Stimulated activated CD8-positive, alpha-beta memory T cell treated with anti-CD3 and anti-CD28 coated beads, Interleukin-15, amount 100 ng/mL, for 48 hours (primary cell): ENCODE measurements around the gene CLEC4M.
"Not testable (repeated sequence)": the region's sequence is repeated elsewhere in the genome, so short reads cannot be mapped to it uniquely, and the experiment has no call there.

ENCODE experiments used
- DNase-seq, 2 donors: peaks; one replicate each; pipeline ENCODE4 v3.0.0-alpha.2; 2020; ENCODE audit warnings: low read depth in 2 of 2

Gene CLEC4M

DNA sequence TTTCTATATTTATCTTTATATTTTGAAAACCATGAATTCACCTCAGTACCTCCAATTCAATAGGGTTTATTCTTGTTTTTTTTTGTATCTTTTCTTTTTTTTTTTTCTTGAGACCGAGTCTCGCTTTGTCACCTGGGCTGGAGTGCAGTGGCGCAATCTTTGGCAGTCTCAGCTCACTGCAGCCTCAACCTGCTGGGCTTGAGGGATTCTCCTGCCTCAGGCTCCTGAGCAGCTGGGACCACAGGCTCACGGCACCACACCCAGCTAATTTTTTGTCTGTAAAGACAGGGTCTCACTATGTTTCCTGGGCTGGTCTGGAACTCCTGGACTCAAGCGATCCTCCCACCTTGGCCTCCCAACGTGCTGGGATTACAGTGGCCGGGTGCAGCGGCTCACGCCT, 43.8 kb downstream of the CLEC4M start:
- DNase-seq, result no peak

- no peak for DNase-seq
These were observed 45.1 kb downstream of the CLEC4M start for GRCh38 chr19:7808108-7808507.

GRCh38 chr19:7811989-7812388, 48.9 kb downstream of the CLEC4M start:
- DNase-seq, result no peak

DNA sequence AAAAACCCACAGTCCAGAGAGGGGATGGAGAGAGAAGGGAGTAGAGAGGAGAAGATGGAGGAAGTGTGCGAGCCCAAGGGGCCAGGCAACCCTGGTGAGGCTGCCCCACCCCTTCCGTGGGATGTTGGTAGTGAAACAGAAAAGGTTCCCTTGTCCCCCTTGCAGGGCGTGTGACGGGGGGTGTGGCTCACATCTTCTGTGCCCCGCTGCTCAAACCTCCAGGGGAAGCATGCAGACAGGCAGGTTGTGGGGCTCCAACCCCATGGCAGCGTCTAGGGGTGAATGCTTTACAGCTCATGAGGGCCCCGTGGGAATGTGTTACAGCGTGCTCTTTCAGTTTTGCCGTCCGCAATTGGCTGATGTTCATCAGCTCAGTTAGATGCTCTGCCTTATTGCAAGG, 52.3 kb downstream of the CLEC4M start:
- no peak for DNase-seq

- DNase-seq, result not testable (repeated sequence)
These were observed 53.0 kb downstream of the CLEC4M start for GRCh38 chr19:7816040-7816439.

DNA sequence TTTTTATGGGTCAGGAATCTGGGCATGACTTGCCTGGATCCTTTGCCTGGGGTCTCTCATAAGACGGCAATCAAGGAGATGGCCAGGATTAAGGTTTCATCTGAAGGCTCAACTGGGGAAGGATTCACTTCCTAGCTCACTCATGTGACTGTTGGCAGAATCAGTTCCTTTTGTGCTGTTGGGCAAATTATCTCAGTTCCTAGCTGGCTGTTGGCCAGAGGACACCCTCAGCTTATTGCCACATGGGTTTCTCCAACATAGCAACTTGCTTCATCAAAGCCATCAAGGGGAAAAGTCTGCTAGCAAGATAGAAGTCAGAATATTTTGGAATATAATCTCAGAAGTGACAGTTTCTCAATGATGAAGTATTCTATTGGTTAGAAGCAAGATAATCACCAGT, 54.8 kb downstream of the CLEC4M start:
- no peak for DNase-seq

- DNase-seq, result no peak
These were observed 55.8 kb downstream of the CLEC4M start for GRCh38 chr19:7818806-7819205.
